Activated CD4-positive, CD25-positive, alpha-beta regulatory T cell treated with anti-CD3 and anti-CD28 coated beads, Interleukin-2, amount 50 U/mL, for 24 hours (primary cell): ENCODE measurements around the gene CDC42EP3.
A peak's percentile ranks its signal among the peaks of the same experiment; 100 is the strongest.

ENCODE experiments used
- ATAC-seq, 2 donors: fragments of 150-1000 bp; cut with Tn5 transposase; one replicate each; pipeline ENCODE4 v1.10.0; 2021; ENCODE audit warnings: mild to moderate bottlenecking in 1 of 2, moderate library complexity in 1 of 2

Gene CDC42EP3

DNA sequence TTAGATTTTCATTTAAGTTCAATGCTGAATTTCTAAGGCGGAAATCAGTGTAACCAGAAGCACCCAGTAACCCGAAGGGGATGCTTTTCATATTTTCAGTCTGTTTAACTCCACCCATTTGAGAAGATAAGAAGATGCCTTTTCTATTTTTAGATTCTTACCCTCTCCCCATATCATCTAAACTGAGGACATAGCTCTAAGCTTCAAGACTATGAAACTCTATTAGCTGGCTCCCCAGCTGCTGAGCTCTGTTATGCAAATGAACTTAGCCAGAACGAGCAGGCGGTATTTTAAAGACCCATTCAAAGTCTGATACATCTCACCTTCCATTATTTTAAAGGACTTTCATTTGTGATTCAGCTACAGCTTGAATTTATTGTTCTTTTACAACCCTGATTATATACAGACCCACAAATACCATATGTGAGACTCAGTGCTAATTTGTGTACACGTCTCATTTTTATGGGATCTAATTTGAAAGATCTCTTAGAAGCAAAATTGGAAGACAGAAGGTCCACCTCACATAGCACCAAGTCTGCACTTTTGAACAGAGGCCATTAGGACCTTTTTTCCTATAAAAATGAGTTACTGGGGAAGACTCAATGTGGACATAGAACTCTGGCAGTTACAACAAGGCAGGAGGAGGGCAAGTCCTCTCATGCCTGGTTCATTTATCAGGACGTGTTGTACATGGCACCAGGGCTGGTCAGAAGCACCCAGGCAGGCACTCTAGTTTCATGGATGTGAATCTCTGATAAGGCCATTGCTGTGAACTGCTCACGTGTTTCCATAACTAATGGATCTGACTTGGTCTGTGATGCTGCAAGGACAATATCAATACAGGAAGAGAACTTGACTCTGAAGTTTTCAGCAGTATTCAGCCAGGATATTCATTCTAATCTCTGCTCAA lies 16.3 kb downstream of the CDC42EP3 start:
- ATAC-seq, result peak; percentile 75 to 88

DNA sequence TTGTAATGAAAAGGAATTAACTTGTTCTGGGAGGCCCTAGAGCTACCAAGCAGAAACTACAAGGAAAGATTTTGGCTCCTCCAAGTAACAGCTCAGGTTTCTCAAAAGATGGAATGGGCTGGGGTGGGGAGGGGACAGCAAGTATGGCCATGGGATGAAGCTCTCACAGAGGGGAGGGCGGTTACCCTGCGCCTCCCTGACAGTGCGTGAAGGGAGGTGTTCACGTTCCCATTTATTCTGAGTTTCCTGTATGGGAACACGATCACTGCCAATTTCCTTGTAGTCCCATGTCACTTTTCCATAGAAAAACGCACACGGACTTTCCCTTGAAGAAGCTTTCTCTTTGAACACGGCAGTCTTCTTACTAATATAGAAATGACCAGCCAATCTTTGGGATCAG lies 17.0 kb downstream of the CDC42EP3 start:
- no peak for ATAC-seq

DNA sequence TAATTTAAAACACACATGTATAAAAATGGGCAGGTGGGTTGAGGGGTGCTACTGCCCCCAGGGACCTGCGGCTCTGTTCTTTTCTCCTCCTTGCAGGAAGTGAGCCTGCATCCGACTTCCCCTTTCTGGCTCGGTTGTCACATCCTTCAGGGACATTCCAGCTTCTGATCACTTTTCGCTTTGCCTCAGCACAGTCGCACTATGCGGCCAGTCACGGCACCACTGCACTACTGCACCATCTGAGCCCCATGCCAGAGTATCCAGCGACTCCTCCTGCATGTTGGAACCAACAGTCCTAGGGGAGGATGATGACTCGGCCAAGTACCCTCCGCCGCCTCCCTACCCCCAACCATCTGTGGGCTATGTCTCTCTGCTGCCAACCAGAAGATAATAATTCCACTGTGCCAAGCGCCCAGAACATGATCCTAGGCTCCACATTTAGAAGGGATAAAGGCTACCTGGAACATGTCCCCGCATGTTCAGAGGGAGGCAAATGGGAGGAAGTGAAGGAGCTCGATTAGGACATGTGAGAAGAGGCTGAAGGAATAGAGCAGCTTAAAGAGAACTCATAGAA lies 17.6 kb downstream of the CDC42EP3 start:
- peak; percentile 22 to 40 for ATAC-seq

DNA sequence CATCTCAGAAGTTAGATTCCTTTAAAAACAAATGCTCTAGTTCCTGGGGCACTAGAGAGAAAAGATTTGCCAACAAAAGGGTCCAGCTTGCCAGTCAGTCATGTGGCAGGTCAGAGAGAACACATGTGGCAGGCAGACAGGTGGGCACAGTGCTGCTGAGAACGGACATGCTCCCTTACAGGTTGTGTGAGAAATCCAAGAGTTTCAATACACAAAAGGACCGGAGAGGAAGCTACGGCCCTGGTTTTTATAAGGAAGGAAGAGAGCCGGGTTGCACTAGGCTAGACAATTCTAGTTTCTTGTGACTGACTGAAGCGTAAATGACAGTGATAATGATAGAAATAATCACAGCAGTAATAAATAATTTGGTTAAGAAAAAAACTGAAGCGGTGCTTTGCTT lies 18.3 kb downstream of the CDC42EP3 start:
- no peak for ATAC-seq

DNA sequence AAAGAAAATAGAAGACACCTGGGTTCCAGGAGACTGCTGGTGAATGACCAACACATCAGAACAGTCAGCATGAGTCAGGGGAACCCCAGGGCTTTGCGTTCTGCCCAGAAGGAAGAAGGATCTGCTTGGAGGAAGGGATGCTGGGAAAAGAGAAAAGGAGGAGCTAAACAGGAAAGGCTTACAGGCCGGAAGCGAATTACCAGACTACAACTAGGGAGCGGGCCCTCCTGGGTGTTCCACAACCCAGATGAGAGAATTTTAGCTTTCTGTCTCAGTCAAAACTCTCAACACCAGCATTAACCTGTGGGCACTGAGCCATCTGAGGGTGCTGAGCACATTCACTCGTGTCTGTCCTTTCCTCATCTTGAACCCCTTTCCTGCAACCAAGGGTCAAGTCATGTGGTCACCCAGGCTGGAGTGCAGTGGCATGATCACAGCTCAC lies 19.2 kb downstream of the CDC42EP3 start:
- ATAC-seq, result no peak

DNA sequence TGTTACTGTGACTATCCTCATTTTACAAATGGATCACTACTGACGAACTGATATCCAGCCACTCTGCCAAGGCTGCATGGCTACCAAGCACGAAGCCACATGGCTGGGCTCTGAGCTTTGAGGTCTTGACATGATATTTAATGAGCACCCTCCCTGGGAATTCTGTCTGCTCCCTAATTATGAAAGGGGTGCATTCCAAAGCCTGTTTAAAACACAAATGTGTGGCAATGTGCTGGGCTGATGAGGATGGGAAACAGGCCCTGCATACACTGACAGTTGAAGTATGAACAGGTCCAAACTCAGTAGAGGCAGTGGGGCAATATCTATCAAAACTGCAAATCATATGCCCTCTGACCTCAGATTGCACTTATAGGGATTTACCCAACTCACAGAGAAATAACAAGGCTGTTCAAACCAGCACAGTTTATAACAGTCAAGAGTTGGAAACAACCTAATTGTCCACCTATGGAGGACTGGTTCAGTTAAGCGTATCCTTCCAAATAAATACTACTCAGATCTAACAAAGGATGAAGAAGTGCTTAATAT lies 20.8 kb downstream of the CDC42EP3 start:
- ATAC-seq, result no peak

DNA sequence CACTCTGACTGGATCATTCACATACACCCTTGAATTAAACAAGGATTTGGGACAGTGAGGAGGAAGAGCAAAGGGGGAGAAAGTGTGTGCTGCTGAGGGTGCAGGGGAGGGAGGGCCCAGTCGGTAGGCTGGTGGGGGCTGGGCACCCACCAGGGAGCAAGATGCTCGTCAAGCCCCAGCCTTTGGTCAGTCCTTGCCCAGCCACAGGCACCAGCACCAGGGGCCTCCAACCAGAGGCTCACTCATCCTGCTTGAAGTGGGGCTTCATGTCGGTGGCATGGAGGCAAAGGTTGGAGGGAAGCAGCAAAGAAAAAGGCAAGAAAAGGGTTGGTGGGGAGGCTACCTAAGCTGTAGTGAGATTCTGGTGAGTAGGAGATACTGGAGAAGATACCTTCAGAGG lies 21.9 kb downstream of the CDC42EP3 start:
- ATAC-seq, result no peak

GRCh38 chr2:37648331-37649011 lies 23.0 kb downstream of the CDC42EP3 start:
- ATAC-seq, result peak; percentile 65 to 67

- ATAC-seq, result no peak
Observed at GRCh38 chr2:37647971-37648330, 23.5 kb downstream of the CDC42EP3 start.

GRCh38 chr2:37645836-37646235 lies 25.6 kb downstream of the CDC42EP3 start:
- no peak for ATAC-seq

DNA sequence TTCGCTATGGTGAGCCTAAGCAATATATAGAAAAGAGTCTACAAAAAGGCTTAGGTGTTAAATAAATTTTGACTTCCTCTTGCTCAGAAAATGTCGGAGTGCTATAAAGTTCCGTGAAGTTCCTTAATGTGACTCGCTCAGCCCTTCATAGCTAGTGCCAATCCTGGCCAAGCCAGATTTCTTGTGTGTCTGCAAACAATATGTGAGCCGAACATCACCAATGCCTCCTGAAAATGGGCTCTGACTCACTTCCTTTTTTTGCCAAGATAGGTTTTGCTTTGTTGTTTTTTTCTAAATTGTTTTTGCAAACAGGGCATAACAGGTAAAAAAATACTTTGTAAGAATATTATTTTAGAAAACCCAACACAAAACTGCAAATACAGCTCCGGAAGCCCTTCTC lies 26.1 kb downstream of the CDC42EP3 start:
- ATAC-seq, result no peak

GRCh38 chr2:37644191-37644590 lies 27.3 kb downstream of the CDC42EP3 start:
- no peak for ATAC-seq

GRCh38 chr2:37643730-37644078 lies 27.7 kb downstream of the CDC42EP3 start:
- ATAC-seq, result no peak

- peak; percentile 83 to 86 for ATAC-seq
Observed at GRCh38 chr2:37642907-37643729, 28.3 kb downstream of the CDC42EP3 start.

DNA sequence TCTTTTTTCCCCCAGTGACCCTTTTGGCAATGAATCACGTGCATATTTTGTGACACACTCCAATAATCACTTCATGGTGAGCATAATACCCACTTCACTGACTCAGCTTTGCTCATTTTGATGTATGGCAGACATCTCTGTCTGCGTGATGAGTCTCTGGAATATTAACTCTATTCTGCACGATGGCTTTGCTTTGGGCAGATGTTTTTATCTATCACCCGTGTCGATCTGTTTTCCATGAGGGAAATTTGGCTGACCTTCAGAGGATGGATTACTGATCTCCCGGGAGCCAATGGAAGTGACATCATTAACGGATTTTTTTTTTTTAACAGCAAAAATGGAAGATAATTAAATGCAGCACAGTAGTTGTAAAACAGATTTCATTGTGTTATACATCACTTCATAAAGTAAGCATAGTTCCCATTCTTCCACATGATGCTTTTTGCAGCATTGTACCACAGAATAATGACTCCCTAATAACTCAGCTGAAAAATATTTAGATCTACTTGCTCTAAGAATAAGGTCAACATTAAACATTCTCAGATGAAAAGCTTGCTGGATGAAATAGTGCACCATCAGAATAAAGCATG lies 29.8 kb downstream of the CDC42EP3 start:
- ATAC-seq, result peak; percentile 44 to 49

- ATAC-seq, result no peak
Observed at GRCh38 chr2:37639631-37640030, 31.8 kb downstream of the CDC42EP3 start.

DNA sequence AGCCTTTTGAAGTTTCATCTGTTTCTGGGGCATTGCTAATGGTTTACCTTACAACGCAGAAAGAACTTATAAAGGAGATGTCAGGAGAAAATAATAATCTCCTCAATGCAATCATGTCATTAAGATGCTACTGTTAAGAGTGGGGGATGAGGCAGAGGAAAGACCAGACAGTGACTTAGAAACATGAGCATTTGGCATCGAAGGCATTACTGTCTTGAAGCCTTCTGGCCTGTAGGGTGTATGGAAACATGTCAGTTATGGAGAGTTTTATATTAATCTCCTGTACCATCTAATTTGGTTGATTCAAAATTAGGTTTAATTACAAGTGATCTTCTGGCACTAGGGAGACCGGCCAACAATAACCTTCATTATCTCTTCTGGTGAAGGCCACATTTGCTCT lies 32.5 kb downstream of the CDC42EP3 start:
- ATAC-seq, result no peak

GRCh38 chr2:37637985-37638384 lies 33.5 kb downstream of the CDC42EP3 start:
- no peak for ATAC-seq

DNA sequence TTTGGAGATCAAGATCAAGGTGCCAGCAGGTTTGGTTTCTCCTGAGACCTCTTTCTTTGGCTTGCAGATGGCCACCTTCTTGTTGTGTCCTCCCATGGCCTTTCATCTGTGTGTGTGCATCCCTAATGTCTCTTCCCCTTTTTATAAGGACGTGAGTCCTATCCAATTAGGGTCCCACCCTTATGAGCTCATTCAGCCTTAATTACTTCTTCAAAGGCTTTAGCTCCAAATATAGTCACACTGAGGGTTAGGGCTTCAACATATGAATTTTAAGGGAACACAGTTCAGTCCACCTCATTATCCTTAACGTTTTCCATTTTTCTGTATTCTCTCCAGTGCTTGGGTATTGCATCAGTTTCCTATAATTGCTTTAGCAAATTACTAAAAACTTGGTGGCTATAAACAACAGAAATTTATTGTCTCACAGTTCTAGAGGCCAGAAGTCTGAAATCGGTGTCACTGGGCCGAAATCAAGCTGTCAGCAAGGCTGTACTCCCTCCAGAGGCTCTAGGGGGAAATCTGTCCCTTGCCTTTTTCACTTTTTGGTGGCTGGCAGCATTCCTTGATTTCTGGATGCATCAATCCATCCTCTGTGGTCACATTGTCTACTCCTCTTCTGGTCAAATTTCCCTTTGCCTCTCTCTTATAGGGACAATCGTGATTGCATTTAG lies 34.1 kb downstream of the CDC42EP3 start:
- ATAC-seq, result no peak

DNA sequence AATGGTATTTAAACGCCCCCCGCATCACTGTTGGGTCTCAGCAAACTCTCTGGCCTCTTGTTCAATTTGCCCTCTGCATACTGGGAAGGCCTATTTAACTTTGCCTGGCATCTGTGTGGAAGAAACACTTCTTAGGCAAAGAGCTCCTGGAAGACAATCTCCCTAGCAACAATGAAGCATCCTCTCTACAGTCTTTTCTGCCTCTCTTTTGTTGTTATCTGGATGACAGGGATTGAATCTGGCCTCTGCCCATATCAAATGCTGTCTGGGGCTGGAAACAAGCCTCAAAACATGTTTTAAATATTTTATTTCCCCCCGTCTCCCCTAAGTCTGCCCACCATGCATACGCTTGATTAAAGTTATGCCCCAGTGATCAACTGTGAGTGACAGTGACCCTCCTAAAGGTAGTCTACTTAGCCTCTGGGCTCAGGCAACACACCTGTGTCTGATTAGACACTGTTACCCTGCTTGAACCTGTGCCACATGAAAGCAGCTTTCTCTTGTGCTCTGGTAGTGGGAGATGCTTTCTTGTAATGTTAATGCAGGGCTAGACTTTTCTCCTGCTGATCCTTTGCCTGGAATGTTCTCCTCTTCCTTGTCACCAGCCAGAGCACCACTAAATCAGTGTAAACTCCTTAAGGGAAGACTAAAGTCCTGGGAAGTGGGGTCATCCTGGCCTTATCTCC lies 34.9 kb downstream of the CDC42EP3 start:
- ATAC-seq, result no peak
